Duodenal mucosa (tissue), 2 donors: Measurements from ENCODE around the gene RAB29.
"Not testable (repeated sequence)": the region's sequence is repeated elsewhere in the genome, so short reads cannot be mapped to it uniquely, and the experiment has no call there.

ENCODE experiments used
- H3K27ac ChIP-seq: one replicate; pipeline ENCODE4 v1.7.0; 2013; ENCODE audit warnings: low read depth, low read length
- H3K27me3 ChIP-seq, 2 donors: one replicate each; pipeline ENCODE4 v1.7.0; 2013; ENCODE audit warnings: low read length in 2 of 2, control low read depth in 1 of 2; ENCODE audit not compliant: insufficient read depth in 2 of 2, control insufficient read depth in 1 of 2
- H3K36me3 ChIP-seq, 2 donors: one replicate each; pipeline ENCODE4 v1.7.0; 2013; ENCODE audit warnings: low read length in 2 of 2, control low read depth in 1 of 2; ENCODE audit not compliant: insufficient read depth in 2 of 2, control insufficient read depth in 1 of 2
- H3K4me1 ChIP-seq, 2 donors: one replicate each; pipeline ENCODE4 v1.7.0; 2013; ENCODE audit warnings: low read length in 2 of 2, control low read depth in 1 of 2; ENCODE audit not compliant: insufficient read depth in 2 of 2, control insufficient read depth in 1 of 2
- H3K4me3 ChIP-seq, 2 donors: one replicate each; pipeline ENCODE4 v1.7.0; 2013; ENCODE audit warnings: low read length in 2 of 2, low read depth in 1 of 2
- H3K9ac ChIP-seq, 2 donors: one replicate each; pipeline ENCODE4 v1.7.0; 2013; ENCODE audit warnings: low read length in 2 of 2, low read depth in 1 of 2
- H3K9me3 ChIP-seq, 2 donors: one replicate each; pipeline ENCODE4 v1.7.0; 2013; ENCODE audit warnings: low read length in 2 of 2, control low read depth in 1 of 2; ENCODE audit not compliant: control insufficient read depth in 1 of 2

Gene RAB29, protein sequence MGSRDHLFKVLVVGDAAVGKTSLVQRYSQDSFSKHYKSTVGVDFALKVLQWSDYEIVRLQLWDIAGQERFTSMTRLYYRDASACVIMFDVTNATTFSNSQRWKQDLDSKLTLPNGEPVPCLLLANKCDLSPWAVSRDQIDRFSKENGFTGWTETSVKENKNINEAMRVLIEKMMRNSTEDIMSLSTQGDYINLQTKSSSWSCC

DNA sequence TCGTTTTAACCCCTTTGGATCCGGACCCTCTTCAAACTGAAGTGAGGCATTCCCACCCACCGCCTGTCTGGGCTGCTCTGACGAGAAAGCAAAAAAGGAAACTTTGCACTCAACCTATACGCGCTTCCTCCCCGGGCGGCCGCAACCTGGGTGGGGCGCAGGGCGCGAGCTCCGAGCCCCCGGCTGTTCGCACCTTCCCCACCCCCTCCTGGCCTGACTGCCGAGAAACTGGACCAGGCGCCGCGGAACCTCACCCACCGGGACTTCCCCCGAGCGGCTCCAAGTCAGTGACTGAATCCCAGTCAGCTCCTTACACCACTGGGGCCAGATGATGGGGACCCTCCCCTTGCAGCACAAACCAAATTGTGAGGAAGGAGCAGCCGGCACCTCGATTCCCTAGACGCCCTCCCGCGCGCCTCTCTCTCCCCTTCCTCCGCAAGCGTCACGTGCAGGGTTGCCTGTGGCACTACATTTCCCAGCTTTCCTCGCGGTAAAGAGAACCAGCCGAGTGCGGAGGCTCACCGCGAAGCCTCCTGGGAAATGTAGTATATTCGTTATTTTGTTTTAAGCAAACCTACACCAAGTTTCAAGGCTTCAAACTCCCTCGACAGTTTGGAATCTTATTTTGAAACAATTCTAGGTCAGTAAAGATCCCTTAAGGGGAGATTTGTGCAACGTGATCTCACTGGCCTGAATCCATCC lies at the start of gene RAB29:
RAB29 (minus strand) TSS at position 468 of the 702 bp plus-strand sequence. CDS start 526 bp downstream, outside the sequence.
- peaks cover 7 to 12% of the 10 kb centered on the region in 2 donors for H3K4me1 ChIP-seq
- H3K36me3 ChIP-seq, result peaks cover 0 to 3% of the 10 kb centered on the region in 2 donors
- H3K27ac ChIP-seq, result peak within 1 kb of the TSS; percentile 75

DNA sequence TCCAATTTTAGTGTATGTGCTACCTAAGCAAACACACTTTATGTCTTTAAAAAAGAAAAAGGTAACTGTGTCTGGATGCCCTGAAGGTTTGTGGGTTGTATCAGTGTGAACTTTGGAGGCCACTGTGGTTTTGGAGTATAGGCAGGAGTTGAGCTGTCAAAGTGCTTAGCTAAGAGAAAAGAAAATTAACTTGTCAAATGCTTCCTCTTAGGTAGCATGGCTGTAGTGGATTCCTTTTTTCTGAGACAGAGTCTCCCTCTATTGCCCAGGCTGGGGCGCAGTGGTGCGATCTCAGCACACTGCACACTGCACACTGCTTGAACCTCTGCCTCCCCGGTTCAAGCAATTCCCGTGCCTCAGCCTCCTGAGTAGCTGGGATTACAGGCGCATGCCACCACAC lies 48.9 kb upstream of the RAB29 start:
- H3K9ac ChIP-seq, result no peak overlapping the region
- no peak overlapping the region for H3K27ac ChIP-seq
- no peaks in the 10 kb centered on the region for H3K9me3 ChIP-seq
- no peak overlapping the region for H3K4me3 ChIP-seq
- H3K27me3 ChIP-seq, result no peaks in the 10 kb centered on the region
- peaks cover 0 to 3% of the 10 kb centered on the region in 2 donors for H3K4me1 ChIP-seq
- no peaks in the 10 kb centered on the region for H3K36me3 ChIP-seq

More for the DNA sequence above, at the start of gene RAB29:
- H3K27me3 ChIP-seq, result no peaks in the 10 kb centered on the region
- peak within 1 kb of the TSS; percentile 91 to 95 for H3K4me3 ChIP-seq
- H3K9me3 ChIP-seq, result no peaks in the 10 kb centered on the region
- H3K9ac ChIP-seq, result peak within 1 kb of the TSS; percentile 74 to 91

DNA sequence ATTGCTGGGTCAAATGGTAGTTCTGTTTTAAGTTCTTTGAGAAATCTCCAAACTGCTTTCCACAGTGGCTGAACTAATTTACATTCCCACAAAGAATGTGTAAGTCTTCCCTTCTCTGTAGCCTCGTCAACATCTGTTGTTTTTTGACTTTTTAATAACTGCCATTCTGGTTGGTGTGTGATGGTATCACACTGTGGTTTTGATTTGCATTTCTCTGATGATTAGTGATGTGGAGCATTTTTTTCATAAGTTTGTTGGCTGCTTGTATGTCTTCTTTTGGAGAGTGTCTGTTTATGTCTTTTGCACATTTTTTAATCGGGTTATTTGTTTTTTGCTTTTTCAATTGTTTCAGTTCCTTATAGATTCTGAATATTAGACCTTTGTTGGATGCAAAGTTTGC lies 48.0 kb upstream of the RAB29 start:
- H3K9me3 ChIP-seq, H3K9ac ChIP-seq, H3K27me3 ChIP-seq, H3K36me3 ChIP-seq, H3K4me3 ChIP-seq, H3K27ac ChIP-seq, H3K4me1 ChIP-seq: not testable (repeated sequence)

DNA sequence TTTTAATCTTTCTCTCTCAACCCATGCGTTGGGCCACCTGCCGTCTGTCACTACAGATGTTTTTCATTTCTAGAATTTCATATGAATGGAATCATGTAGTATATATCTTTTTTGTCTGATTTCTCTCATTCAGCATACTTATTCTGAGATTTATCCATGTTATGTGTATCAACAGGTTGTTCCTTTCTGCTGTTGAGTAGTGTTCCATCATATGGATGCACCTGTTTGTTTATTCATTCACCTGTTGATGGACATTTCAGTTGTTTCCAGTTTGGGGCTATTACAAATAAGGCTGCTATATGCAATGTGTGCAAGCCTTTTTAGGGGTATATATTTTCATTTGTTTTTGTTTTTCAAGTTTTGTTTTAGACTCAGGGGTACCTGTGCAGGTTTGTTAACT lies 47.1 kb upstream of the RAB29 start:
- Histone ChIP-seq H3K9me3 (no peaks in the 10 kb centered on the region), H3K36me3 (no peaks in the 10 kb centered on the region), H3K27ac (no peak overlapping the region), H3K4me1 (peaks cover 0 to 3% of the 10 kb centered on the region in 2 donors), H3K4me3 (no peak overlapping the region), H3K27me3 (no peaks in the 10 kb centered on the region), H3K9ac (no peak overlapping the region)

DNA sequence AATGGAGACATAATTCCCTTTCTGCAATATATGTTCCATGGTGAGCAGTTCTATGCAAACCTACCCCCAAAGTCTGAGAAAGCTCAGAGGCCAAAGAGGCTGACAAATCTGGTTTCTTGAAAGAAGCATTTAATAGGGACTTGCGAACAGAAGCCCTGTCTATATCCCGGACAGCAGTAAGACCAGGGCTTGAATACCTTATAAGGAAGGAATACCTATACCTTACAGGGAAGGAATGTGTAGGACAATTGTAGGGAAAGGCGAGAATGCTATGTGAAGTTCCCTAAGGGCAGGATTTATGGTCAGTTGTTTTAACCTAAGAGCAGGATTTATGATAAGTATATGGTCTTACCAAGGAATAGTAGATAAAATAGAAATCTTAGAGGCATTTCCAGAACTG lies 42.7 kb upstream of the RAB29 start:
- Histone ChIP-seq H3K27ac (no peak overlapping the region), H3K9me3 (no peaks in the 10 kb centered on the region), H3K9ac (no peak overlapping the region), H3K4me1 (peaks cover 6 to 7% of the 10 kb centered on the region in 2 donors), H3K36me3 (no peaks in the 10 kb centered on the region), H3K27me3 (peaks cover 0 to 8% of the 10 kb centered on the region in 2 donors), H3K4me3 (no peak overlapping the region)

DNA sequence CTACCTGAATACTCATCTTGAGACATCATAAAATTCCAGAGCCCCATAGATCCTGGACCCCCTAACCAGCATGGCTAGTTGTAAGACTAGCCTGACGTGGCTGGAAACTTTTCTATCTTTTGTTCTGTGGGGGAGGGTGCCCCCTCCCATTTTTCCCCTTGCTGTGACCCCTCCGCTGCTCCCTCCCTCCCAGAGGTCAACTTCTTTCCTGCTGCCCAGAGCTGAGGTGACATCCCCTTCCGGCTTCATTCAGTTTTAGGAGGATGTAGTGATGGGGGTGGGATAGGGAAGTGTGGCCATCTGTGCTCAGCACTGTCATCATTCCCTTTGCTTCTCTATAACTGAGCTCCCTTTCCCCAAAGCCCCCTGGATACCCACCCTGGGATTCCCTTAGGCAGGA lies 42.1 kb upstream of the RAB29 start:
- peaks cover 7% of the 10 kb centered on the region in 2 donors for H3K4me1 ChIP-seq
- no peaks in the 10 kb centered on the region for H3K9me3 ChIP-seq
- H3K4me3 ChIP-seq, result no peak overlapping the region
- no peaks in the 10 kb centered on the region for H3K36me3 ChIP-seq
- H3K9ac ChIP-seq, result no peak overlapping the region
- peaks cover 0 to 8% of the 10 kb centered on the region in 2 donors for H3K27me3 ChIP-seq
- no peak overlapping the region for H3K27ac ChIP-seq

DNA sequence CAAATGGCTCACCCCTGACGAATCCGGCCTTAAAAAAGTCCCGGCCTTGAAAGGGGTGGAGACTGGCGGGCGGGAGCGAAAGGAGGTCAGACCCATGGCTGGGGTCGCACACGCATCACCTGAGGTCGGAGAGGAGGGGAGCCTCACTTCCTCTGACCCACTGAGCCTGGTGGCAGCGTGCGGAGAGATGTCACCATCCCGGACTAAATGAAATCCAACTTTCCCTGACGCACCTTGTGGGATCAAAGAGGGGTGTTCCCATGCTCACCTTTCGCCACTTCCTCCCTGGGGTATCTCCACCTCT lies 38.4 kb upstream of the RAB29 start:
- Histone ChIP-seq H3K4me1 (peaks cover 15 to 26% of the 10 kb centered on the region in 2 donors), H3K9ac (peak overlapping the region; percentile 40 to 75), H3K27ac (peak overlapping the region; percentile 55), H3K4me3 (peak overlapping the region; percentile 85), H3K36me3 (peaks cover 0 to 5% of the 10 kb centered on the region in 2 donors), H3K9me3 (no peaks in the 10 kb centered on the region), H3K27me3 (peaks cover 0 to 8% of the 10 kb centered on the region in 2 donors)

DNA sequence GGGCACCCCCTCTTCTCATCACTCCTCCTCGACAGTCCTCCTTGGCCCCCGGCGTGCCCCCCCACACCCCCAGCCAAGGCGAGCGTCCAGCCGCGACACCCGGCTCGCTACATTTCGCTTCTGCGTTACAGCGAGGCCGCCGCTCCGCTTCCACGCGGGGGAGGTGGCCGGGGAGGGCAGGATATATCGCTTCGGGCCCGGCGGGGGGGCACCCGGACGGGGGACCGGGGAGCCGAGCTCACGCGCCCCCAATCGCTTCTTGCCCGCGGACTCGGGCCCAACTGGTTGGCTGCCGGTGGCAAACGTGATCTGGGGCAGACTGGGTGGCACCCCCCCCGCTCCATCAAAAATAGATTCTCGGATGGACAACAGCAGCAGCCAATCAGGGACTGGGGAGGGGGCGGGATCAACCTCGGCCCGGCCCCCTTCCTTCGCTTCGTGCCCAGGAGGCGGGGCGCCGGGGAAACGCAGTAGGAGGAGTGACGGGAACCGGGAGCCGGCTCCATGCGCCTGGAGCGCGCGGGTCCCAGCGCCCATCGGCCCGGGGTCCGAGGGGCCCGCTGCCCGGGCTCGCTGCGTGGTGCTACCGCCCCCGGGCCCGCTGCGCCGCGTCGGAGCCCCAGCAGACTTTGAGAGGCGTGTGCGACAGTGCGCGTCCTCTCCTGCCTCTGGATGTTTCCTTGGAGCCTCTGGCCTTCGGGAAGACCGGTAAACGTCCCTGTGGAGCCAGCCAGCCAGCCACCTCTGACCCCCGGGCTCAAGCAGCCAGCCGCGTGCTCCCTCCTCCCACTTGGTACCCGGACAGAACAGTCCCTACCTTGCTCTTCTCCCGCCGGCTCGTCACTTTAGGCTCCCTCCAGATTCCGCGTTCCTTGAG lies 37.8 kb upstream of the RAB29 start, which contains the start of gene SLC41A1:
SLC41A1 (minus strand) TSS at position 321 of the 877 bp plus-strand sequence. CDS start 2,757 bp downstream, outside the sequence.
- H3K9ac ChIP-seq, result peak within 1 kb of the TSS; percentile 68 to 75
- H3K27ac ChIP-seq, result peak within 1 kb of the TSS; percentile 55
- H3K4me3 ChIP-seq, result peak within 1 kb of the TSS; percentile 85
- peaks cover 15 to 26% of the 10 kb centered on the region in 2 donors for H3K4me1 ChIP-seq
- peaks cover 0 to 8% of the 10 kb centered on the region in 2 donors for H3K27me3 ChIP-seq
- no peaks in the 10 kb centered on the region for H3K9me3 ChIP-seq
- H3K36me3 ChIP-seq, result peaks cover 0 to 5% of the 10 kb centered on the region in 2 donors

DNA sequence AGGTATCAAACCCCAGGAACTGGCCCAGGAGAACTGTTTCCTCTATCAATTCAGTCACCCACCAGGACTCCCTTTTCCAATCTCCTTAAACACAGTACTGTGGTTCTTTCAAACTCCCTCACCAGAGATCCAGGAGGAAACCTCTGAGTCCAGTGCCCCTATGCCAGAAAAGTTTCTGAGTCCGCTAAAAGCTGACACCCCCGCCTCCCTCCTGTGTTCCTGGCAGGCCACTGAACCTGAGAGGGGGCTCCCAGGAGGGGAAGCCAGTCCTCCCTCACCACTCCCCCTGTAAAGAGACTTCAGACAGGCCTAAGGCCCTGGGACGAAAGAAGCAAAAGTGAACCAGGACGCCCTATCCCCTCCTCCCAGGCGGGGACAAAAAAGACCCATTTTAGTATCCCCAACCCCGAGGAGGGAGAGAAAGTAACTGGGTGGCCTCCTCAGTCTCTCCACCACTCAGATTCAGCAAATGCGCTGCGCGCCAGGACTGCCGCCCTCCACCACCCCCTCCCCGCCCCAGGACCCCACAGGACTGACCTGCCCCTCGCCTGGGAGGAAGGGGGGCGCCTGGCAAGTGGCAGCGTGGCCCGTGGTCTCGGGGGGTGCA lies 37.1 kb upstream of the RAB29 start:
- H3K9me3 ChIP-seq, result no peaks in the 10 kb centered on the region
- peaks cover 15 to 26% of the 10 kb centered on the region in 2 donors for H3K4me1 ChIP-seq
- peaks cover 0 to 8% of the 10 kb centered on the region in 2 donors for H3K27me3 ChIP-seq
- peaks cover 0 to 5% of the 10 kb centered on the region in 2 donors for H3K36me3 ChIP-seq
- H3K27ac ChIP-seq, result peak overlapping the region; percentile 55
- peak overlapping the region; percentile 85 for H3K4me3 ChIP-seq
- peak overlapping the region; percentile 55 to 68 for H3K9ac ChIP-seq
